T-helper 2 cell treated with Interferon-gamma antibody and Interleukin-4, amounts not matched to agents 100 ng/mL and 5 ng/mL, for 36 hours (primary cell): ENCODE results near the gene SLC44A4. TPM values are rescaled to one million over a fixed set of nuclear protein-coding genes. Genes with fewer than 3 reads are reported as not detected.

Experiments used
- intact Hi-C: fragments of 100-400 bp; cut with micrococcal nuclease; formaldehyde crosslinking; loops from one replicate; pipeline ENCODE4 v1.15.1; 2023
- total RNA-seq: library from RNA; stranded (reverse); gene quantifications from 2 replicates; pipeline ENCODE4 v1.2.3, GENCODE V29; 2022

The SLC44A4 gene
- total RNA-seq, 1 donor from 2014 or later, result not detected

DNA sequence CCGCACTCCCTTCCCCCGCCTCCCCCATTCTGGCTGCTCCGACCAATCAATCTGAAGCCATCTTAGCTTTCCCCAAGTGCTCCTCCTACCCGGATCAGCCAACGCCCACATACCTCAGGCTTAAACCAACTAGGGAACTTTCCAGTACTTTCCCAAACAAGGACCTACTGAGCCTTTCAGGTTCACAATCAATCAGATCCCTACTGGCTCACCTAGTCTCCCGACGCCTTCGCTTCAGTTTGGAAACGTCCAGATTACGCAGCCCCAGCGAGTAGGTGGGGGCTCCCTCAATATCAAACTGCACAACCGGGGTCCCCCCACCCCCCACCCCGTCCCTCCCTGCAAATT, 64.1 kb downstream of the SLC44A4 start:
- intact Hi-C loops, result loop anchor here (2.0 kb wide), 1 partner anchor 76 kb away; no protein-coding TSS in a partner anchor

DNA sequence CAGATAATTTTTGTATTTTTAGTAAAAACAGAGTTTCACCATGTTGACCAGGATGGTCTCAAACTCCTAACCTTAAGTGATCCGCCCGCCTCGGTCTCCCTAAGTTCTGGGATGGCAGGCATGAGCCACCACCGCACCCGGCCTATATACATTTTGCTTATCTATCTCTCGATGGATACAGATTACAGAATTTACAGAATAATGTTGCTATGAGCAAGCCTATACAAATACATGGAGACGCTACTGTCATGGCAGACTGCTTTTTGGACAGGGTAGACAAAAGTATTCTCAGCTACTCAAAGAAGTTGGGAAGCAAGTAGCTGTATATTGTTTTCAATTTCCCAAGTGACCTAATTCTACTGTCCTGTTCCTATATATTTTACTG, 65.3 kb downstream of the SLC44A4 start:
- intact Hi-C loops, result no loop called here

Other genes with a start within 250 kb of the SLC44A4 start
- 266 and 270 TPM in 2 replicates for gene BAG6, start 226.3 kb downstream of the SLC44A4 start, total RNA-seq
- gene APOM, start 223.1 kb downstream of the SLC44A4 start, total RNA-seq, result 3.0 TPM in 2 replicates
- gene C6orf47, start 218.2 kb downstream of the SLC44A4 start, total RNA-seq, result 20.8 and 21.6 TPM in 2 replicates
- 29.2 and 31.4 TPM in 2 replicates for gene GPANK1, start 214.0 kb downstream of the SLC44A4 start, total RNA-seq
- gene CSNK2B, start 212.9 kb downstream of the SLC44A4 start, total RNA-seq, result 220 and 229 TPM in 2 replicates
- gene LY6G5B, start 209.0 kb downstream of the SLC44A4 start, total RNA-seq, result 27.9 and 32.1 TPM in 2 replicates
- gene LY6G5C, start 197.9 kb downstream of the SLC44A4 start, total RNA-seq, result 4.2 and 5.4 TPM in 2 replicates
- gene ABHD16A, start 175.7 kb downstream of the SLC44A4 start, total RNA-seq, result 53.8 and 54.9 TPM in 2 replicates
- 0.34 TPM in 1 of 2 replicates, not detected in the other for gene LY6G6F, start 172.1 kb downstream of the SLC44A4 start, total RNA-seq
- gene LY6G6D, start 163.6 kb downstream of the SLC44A4 start, total RNA-seq, result not detected in 2 replicates
- gene LY6G6C, start 157.3 kb downstream of the SLC44A4 start, total RNA-seq, result 0.25 TPM in 1 of 2 replicates, not detected in the other
- gene MPIG6B, start 155.6 kb downstream of the SLC44A4 start, total RNA-seq, result not detected in 2 replicates
- gene DDAH2, start 149.7 kb downstream of the SLC44A4 start, total RNA-seq, result 12.2 and 15.5 TPM in 2 replicates
- gene CLIC1, start 142.5 kb downstream of the SLC44A4 start, total RNA-seq, result 590 and 596 TPM in 2 replicates
- gene MSH5, start 139.0 kb downstream of the SLC44A4 start, total RNA-seq, result 75.2 and 76.5 TPM in 2 replicates
- gene SAPCD1, start 116.3 kb downstream of the SLC44A4 start, total RNA-seq, result 16.6 and 20.2 TPM in 2 replicates
- 4.6 and 4.9 TPM in 2 replicates for gene VWA7, start 101.7 kb downstream of the SLC44A4 start, total RNA-seq
- gene VARS1, start 83.2 kb downstream of the SLC44A4 start, total RNA-seq, result 124 TPM in 2 replicates
- gene LSM2, start 72.0 kb downstream of the SLC44A4 start, total RNA-seq, result 101 and 104 TPM in 2 replicates
- gene HSPA1L, start 63.7 kb downstream of the SLC44A4 start, total RNA-seq, result 2.6 and 2.8 TPM in 2 replicates
- 117 and 120 TPM in 2 replicates for gene HSPA1A, start 63.5 kb downstream of the SLC44A4 start, total RNA-seq
- gene HSPA1B, start 51.3 kb downstream of the SLC44A4 start, total RNA-seq, result 83.9 and 85.5 TPM in 2 replicates
- gene NEU1, start 16.2 kb downstream of the SLC44A4 start, total RNA-seq, result 14.6 and 15.4 TPM in 2 replicates
- gene EHMT2, start 18.7 kb upstream of the SLC44A4 start, total RNA-seq, result 70.9 and 73.1 TPM in 2 replicates
- 2.8 TPM in 2 replicates for gene ZBTB12, start 23.1 kb upstream of the SLC44A4 start, total RNA-seq
- gene C2, start 48.7 kb upstream of the SLC44A4 start, total RNA-seq, result 0.64 and 1.5 TPM in 2 replicates
- not detected in 2 replicates for gene CFB, start 67.1 kb upstream of the SLC44A4 start, total RNA-seq
- gene NELFE, start 80.0 kb upstream of the SLC44A4 start, total RNA-seq, result 75.4 and 75.8 TPM in 2 replicates
- gene SKIC2, start 80.2 kb upstream of the SLC44A4 start, total RNA-seq, result 77.1 and 86.5 TPM in 2 replicates
- gene DXO, start 93.1 kb upstream of the SLC44A4 start, total RNA-seq, result 17.3 and 18.8 TPM in 2 replicates
- gene C4A, start 103.1 kb upstream of the SLC44A4 start, total RNA-seq, result 3.2 and 5.2 TPM in 2 replicates
- gene C4B, start 135.8 kb upstream of the SLC44A4 start, total RNA-seq, result 3.5 and 4.6 TPM in 2 replicates
- 0.59 TPM in 2 replicates for gene CYP21A2, start 159.4 kb upstream of the SLC44A4 start, total RNA-seq
- 5.7 and 7.6 TPM in 2 replicates for gene TNXB, start 230.3 kb upstream of the SLC44A4 start, total RNA-seq
- gene ATF6B, start 249.2 kb upstream of the SLC44A4 start, total RNA-seq, result 121 and 125 TPM in 2 replicates